DMS 273 treated with DMSO at 0.1 percent for 48 hours (cell line): ENCODE data around the gene UCHL3.
"Not testable (repeated sequence)": the region's sequence is repeated elsewhere in the genome, so short reads cannot be mapped to it uniquely, and the experiment has no call there.

Source experiments
- DNase-seq: peaks from one replicate; lab custom pipeline; 2025; lab: John Stamatoyannopoulos, UW

Gene UCHL3

DNA sequence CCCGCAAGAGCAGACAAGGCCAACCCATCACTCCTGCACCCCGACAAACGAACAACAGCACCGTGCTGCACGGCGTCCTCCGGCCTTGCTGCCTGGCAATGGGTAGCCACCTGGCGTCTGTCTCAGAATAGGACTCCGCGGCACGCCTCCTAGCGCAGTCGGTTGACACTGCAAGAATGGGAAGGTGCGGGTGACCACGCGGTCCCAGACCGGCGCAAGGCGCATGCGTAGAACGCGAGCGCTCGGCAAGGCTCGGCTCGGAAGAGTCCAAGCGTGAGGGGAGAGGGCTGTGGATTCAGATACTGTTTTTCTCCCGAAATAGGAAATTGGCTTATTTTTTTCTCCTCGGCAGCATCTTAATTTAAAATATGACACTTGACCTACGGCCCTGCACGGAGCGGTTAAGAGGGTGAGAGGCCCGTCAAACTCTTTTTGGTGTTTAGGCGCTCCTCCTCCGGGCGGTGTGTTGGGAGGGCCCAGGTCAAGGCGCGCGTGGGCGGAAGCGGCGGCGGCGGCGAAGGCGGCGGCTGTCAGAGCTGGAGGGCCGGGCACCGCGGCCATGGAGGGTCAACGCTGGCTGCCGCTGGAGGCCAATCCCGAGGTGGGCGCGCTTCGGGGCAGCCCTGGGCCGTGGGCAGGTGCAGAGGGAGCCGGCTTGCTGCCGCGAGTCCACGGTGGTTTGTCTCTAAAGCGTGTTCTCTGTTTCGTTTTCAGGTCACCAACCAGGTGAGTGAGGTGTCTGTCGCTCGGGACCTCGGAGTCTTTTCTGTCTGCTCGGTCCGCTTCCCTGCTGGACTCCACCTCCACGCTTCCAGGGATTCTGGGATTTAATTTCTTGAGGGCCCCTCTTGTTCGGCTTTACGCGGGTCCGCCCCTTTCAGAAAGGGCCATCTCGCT is at the start of gene UCHL3:
UCHL3 (plus strand) TSS at position 530 of the 897 bp plus-strand sequence; CDS start at position 560, 30 bp downstream.
- peak; percentile 72 for DNase-seq

DNA sequence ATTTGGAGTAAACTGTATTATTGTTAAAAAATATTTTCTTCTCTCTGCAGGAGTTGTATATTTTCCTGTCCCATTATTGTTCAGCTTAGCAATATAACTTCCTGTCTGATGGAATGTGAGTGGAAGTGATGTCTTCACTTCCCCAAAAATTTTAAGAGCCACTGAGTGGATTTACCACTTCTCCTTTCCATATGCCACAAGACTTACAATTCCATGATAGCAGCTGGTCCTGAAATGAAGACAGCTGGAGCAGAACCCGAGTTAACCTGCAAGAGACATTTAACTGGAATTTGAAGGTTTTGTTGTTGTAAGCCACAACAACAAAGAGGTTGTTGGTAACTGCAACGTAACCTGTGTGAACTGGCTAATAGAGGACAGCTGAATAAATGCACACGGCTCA is 44.3 kb upstream of the UCHL3 start:
- DNase-seq, result no peak

DNA sequence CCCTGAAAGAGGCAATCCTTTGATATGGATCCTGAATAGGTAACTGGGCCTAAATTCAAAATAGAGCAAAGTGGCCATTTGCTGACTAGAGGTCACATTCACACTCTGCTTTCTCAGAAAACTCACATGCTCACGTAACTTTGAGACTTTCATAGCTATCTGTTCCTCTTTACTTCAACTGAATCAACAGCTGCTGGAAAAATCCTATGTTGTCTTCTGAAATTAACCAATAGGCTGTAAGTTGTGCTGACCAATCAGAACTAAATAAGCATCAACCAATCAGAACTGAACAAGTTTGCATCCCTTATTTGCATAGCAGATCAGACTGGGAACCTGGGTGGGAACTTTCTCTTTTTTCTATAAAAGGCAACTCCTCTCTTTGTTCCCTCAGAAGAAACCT is 43.6 kb upstream of the UCHL3 start:
- DNase-seq, result no peak

DNA sequence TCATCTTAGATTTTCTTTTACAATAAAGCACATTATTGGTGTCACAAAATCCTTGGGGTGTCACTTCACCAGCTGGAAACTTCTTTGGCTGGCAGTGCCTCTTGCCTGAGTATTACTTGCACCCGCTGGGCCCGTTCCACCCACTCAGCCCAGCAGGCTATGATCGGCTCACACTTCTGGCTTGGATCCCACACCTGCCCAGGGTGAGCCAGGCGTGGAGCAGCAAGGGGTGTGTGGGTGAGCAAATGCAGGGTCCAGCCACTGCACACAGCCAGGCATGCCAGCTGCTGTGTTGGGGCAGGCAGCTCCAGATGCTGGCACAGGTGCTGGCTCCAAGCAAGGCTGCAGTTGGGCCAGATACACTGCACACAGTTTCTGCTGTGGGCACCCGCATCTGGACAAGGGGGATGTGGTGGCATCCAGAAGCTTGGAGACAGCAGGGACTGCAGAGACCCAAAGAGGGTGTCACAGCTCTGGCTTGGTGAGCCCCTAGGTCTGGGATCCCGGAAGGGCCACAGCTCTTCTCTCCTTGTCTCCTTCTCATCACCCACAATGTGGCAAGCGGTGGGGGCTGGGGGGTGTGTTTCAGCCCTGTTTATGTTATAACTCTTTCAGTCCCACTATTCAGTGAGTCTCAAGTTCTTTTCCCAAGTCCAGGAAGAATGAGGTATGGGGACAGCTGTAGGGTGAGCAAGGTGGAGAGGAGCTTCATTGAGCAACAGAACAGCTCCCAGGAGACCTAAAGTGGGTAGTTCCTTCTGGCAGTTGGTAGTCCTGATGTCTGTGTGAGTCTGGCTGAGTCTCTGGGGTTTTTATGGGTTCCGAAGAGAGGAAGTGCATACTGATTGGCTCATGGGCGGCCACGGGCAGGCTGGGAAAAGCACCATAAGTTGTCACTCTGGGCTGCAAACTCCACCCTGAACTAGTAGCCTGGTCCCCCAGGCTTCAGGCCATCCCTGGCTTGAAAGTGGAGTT is 42.3 kb upstream of the UCHL3 start:
- DNase-seq, result no peak

DNA sequence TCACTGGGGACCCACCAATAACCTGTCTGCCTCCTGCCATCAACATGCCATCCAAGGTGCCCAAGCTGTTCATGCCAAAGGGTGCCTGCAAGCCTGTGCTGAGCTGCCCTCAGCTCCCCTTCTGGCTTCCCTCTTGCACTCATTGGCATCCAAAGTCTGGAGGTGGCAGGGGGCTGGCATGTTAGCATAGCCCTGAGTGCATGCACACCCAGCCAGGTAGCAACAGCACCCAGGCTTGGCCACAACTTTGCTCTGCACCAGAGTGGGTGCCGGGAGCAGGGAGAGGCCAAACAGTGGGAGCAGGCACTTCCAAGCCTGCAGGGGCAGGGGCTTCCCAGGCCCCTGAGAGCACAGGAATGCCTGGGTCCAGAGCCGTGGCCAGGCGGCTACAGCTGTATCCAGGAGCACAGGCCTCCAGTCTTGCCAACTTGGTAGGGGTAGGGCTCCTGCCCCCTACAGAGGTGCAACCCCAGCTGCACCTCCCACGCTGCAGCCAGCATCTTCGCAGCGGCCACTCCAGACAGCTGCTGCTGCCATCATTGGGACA is 41.5 kb upstream of the UCHL3 start:
- DNase-seq, result no peak

DNA sequence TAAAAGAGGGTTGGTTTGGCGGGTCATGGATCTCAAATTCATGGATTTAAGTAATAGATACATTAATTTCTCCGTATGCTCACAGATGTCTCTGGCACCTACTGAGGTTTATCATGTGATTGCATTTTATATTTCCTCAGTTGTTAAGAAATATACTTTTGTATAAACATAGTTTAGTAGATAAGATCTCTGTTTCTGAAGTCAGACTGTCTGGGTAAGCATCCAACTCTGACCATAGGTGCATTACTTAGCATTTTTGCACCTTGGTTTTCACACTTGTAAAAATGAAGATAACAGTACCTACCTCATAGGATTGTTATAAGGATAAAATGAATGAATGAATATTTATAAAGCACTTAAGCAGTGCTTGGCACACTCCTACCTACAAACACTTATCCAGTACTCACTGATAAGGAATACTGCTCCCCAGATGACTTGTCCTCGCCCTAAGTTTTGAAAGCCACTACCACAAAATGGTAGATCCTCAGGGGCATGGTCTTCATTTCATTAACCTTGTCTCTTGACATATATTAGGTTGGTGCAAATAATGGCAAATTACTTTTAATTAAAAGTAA is 38.5 kb upstream of the UCHL3 start:
- no peak for DNase-seq

DNA sequence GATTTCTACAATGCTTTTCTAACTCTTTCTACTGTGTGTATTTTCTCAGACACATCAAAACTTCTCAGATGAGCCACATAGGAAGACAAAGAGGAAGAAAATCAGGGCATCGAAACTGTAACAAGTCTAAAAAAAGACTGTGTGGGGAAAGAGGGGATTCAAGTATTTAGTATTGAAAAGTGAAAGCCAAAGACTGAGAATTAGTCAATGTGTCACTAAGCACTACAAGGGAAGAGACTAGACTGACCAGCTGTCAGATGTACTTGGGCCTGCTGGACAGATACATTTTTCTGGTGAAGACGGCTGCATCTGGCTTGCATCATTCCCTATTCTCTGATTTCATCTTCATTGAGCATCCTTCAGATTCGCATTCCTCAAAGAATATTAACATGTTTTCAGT is 37.3 kb upstream of the UCHL3 start:
- no peak for DNase-seq

DNA sequence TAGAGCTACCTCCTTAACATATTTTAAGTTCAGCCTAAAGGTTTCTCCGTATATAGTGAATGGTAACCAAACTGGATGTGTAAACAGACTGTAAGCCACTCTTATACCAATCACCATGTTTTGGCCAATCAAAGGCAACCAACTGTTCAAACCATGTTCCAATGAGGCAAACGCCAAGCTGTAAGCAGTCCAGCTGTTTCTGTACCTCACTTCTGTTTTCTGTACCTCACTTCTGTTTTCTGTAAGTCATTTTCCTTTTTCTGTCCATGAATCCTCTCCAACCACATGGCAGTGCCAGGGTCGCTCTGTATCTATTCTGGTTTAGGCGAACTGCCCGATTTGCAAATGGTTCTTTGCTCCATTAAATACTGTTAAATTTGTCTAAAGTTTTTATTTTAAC is 36.3 kb upstream of the UCHL3 start:
- DNase-seq, result no peak

DNA sequence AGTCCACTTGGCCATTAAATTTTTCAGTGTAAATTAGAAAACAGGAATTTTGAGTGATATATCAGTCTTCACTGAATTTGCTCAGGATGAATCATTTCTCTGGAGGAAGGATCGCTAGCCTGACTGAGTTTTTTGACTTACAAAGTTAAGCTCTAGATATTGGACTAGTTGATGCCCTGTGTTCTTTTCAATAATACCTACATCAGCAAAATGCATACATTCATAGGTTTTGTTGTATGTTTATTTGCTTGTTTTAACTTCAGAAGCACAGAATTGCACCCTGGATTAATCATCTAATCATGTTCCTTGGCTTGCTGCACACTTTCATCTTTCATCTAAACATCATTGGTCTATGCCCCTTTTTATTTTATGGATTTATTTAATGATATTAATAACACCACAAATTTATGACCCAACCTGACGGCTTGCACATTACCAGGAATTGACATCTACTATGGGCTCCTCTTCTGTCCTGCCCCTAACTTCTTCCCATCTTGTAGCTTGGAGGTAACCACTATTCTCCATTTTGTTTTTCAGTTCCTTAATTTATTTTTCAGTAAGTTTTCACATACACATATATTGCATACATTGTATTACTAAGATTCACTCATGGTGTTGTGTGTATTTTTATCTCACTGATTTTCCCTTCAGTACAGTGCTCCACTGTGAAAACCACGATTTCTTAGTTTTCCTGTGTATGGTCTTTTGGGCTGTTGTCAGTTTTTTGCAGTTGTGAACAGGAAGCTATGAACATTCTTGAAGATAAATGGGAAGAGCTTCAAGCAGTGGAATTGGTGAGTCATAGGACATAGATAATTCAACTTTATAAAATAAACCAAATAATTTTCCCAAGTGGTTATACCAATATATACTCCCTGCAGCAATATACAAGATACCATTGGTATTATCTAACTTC is 35.3 kb upstream of the UCHL3 start:
- no peak for DNase-seq

DNA sequence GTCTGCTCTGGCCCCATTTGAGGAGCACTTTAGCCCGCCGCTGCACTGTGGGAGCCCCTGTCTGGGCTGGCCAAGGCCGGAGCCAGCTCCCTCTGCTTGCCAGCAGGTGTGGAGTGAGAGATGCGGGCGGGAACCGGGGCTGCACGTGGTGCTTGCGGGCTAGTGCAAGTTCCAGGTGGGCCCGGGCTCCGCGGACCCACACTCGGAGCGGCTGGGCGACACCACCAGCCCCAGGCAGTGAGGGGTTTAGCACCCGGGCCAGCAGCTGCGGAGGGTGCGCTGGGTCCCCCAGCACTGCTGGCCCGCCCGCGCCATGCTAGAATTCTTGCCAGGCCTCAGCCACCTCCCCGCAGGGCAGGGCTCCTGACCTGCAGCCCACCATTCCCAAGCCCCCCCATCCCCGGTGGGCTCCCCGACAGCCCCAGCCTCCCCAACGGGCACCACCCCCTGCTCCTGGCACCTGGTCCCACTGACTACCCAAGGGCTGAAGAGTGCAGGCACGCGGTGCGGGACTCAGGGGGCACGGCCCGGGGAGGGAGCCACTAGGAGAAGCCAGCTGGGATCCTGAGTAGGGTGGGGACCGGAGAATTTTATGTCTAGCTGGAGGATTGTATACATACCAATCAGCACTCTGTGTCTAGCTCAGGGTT is 31.0 kb upstream of the UCHL3 start:
- no peak for DNase-seq

DNA sequence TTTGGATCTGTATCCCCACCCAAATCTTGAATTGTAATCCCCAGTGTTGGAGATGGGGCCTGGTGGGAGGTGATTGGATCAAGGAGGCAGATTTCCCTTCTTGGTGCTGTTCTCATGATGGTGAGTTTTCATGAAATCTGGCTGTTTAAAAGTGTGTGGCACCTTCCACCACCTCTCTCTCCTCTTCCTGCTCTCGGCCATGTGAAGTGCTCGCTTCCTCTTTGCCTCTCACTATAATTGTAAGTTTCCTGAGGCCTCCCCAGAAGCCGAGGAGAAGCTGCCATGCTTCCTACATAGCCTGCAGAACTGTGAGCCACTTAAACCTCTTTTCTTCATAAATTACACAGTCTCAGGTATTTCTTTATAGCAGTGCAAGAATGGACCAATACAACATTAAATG is 27.6 kb upstream of the UCHL3 start:
- DNase-seq, result no peak

DNA sequence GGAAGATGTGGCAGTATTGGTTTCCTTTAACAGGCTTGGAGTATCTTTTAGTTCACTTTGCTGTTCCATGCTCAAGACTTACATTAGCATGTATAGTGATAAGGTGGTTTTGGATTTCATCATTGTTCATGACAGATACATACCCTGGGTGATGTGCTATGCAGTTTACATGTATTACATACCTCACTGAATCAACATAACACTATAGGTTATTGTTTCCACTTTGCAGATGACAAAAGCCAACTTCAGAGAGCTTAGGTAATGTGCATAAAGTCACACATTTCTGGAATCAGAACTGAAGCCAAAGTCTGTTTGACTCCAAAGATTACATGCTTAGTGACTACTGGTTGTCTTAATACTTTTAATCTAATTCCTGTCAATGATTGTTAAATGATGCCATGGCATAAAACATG is 19.0 kb upstream of the UCHL3 start:
- DNase-seq, result no peak

DNA sequence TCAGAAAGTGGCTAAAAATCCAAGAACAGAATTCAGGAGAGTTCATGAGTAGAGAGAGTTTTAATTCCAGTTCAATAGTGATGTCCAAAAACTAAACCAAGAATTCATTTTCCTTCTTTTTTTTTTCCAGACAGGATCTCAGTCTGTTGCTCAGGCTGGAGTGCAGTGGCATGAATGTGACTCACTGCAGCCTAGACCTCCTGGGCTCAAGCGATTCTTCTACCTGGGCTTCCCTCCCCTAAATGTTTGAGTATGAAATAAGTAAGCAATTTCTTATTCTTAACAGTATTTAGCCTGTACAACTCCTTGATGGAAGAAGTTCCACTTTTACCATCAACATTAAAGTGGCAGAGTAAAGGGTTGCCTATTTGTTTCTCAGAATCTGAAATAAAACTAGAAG is 15.7 kb upstream of the UCHL3 start:
- DNase-seq, result no peak

DNA sequence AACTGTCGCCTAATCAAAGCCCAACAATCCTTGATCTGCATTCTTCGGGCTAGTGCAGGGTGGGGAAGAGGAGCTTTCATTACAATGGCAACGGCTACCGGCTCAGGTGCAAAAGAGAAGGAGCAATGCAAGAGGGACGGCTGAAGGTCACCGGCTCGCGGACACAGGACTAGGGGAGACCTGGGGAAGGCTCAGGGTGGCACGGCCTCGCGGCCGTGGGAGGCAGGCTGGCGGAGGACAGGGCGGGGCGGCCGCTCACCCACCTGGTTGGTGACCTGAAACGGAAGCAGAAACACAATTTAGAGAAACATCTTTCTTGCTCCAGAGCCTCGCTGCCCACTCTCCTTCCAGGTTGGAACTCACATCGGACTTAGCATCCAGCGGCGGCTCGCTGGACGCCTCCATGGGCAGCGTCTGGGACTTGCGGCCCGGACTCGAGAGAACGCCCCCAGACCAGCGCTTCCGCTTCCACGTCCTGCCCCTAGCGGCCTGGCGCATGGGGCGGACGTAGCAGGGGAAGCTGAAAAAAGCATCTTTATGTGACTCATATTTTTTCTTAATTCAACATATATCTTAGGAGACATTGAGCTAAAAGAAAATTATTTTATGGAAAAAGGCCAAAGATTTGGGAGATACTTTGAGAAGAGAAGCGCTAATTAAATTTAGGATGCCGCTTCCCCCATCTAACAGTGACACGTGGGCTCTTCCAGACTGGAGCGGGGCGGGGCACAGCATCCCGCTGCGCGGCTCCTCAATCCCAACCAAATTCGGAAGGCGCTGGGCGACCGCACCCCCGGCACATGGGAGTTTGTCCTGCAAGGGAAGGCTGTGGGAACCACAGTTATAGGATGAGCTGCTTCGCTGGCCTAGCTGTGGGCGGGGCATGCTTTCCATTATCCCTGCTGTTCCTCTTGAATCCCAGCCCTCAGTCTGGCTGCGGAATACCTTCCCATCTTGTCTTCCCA is 11.9 kb upstream of the UCHL3 start, which contains the start of gene COMMD6:
COMMD6 (minus strand) TSS at position 441 of the 965 bp plus-strand sequence; CDS start at position 405, 36 bp downstream.
- DNase-seq, result peak; percentile 76

DNA sequence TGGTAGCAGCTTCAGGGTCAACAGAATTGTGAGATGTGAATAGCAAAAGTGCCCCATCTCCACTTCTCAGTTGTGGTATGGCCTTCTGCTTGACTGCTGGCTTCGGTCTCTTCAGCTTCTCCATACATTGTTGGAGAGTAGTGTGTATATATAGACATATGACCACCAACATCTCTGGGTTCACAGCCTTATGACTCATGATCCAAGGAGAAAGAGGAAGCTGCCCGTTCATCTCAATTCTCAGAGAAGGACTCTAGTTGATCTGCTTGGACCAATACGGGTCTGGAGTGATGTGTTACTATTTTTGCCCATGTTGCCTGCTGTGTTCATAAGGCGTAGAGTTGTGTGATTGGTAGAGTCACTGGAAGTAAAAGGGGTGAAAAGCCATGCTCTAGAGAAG is 8.3 kb upstream of the UCHL3 start:
- no peak for DNase-seq

DNA sequence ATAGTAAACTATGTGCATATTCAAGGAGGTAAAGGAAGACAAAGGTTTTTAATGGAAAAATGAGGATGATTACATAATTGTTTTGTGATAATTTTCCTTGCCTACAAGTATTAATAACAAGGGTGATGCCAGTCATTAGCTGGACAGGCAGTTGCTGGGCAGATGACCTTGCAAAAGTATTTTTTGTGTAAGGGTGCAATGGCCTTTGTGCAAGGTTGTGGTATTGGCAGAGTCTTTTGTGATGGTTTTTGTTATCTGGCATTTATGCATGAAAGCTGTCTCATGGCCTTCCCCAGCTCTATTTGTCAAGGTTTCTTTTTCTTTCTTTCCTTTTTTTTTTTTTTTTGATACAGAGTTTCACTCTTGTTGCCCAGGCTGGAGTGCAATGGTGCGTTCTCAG is 7.6 kb upstream of the UCHL3 start:
- DNase-seq, result no peak

DNA sequence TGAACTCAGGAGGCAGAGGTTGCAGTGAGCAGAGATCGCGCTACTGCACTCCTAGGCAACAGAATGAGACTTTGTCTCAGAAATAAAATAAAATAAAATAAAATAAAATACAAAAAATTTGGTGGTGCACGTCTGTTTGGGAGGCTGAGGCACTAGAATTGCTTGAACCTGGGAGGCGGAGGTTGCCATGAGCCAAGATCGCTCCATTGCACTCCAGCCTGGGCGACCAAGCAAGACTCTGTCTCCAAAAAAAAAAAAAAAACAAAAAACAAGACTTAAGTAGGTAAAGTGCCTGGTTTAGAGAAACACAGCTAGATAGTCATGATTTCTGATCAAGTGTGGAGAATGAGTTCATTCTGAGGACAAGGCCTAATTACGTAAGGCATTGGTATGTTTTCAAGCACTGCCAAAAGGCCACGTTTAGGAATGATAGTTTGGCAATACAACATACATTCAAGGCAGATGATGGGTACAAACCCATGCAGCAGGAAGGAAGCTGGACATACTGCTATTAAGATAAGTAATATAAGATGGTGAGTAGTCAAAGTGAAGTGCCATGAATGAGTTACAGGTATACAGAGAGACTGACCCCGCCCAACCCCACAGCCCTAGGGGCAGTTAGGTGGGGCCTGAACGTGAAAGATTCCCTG is 4.8 kb upstream of the UCHL3 start:
- no peak for DNase-seq

DNA sequence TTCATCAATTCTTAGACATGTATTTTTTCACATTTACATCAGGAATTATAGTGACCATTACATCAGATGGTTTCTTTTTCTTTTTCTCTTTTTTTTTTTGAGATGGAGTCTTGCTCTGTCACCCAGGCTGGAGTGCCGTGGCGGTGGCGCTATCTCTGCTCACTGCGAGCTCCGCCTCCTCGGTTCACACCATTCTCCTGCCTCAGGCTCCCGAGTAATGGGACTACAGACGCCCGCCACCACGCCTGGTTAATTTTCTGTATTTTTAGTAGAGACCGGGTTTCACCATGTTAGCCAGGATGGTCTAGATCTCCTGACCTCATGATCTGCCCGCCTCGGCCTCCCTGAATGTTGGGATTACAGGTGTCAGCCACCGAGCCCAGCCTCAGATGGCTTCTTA is 4.2 kb upstream of the UCHL3 start:
- not testable (repeated sequence) for DNase-seq

DNA sequence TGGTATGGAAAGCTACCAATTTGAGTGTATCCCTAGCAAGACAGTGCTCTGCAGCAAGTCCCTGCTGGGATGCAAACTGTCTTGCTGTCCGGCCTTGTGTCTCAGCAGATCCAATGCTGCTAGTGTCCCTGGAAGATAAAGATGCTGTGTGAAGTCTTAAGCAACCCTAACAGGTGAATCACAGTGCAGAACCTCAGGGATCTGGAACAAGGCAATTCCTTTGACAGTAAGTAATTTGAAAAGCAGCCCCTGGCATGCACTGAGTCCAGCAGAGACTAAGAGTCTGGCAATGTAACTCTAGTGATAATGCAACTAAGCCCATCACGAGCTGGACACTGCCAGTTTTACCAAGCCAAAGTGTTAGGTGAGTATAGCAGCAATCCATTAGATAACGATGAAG is 1.7 kb upstream of the UCHL3 start:
- DNase-seq, result no peak
